Skeletal muscle tissue (tissue), 4 donors: ENCODE data around the gene GPR161. TPM values are rescaled to one million over a fixed set of nuclear protein-coding genes. Genes with fewer than 3 reads are reported as not detected.
"Not testable (repeated sequence)": the region's sequence is repeated elsewhere in the genome, so short reads cannot be mapped to it uniquely, and the experiment has no call there.

ENCODE experiments used
- H3K27ac ChIP-seq: one replicate; pipeline ENCODE4 v1.7.0; 2013; ENCODE audit warnings: mild to moderate bottlenecking, low read depth, low read length, inconsistent platforms
- H3K27me3 ChIP-seq, 3 donors: one replicate each; pipeline ENCODE4 v1.7.0; 2013; ENCODE audit warnings: low read length in 3 of 3; ENCODE audit not compliant: control insufficient read depth in 3 of 3, insufficient read depth in 3 of 3
- H3K36me3 ChIP-seq, 3 donors: one replicate each; pipeline ENCODE4 v1.7.0; 2013; ENCODE audit warnings: low read length in 3 of 3; ENCODE audit not compliant: control insufficient read depth in 3 of 3, insufficient read depth in 3 of 3
- H3K4me1 ChIP-seq, 3 donors: one replicate each; pipeline ENCODE4 v1.7.0; 2013; ENCODE audit warnings: low read length in 3 of 3, mild to moderate bottlenecking in 3 of 3; ENCODE audit not compliant: control insufficient read depth in 3 of 3, insufficient read depth in 3 of 3
- H3K4me3 ChIP-seq, 3 donors: one replicate each; pipeline ENCODE4 v1.7.0; 2013; ENCODE audit warnings: low read length in 3 of 3
- H3K9ac ChIP-seq, 3 donors: one replicate each; pipeline ENCODE4 v1.7.0; 2013; ENCODE audit warnings: low read length in 3 of 3, mild to moderate bottlenecking in 3 of 3, moderate library complexity in 2 of 3, low read depth in 1 of 3
- H3K9me3 ChIP-seq, 3 donors: one replicate each; pipeline ENCODE4 v1.7.0; 2013; ENCODE audit warnings: low read length in 3 of 3; ENCODE audit not compliant: control insufficient read depth in 3 of 3
- total RNA-seq: library from RNA; depleted of rRNA; stranded (reverse); fragments of >200 nt; gene quantifications from one replicate; pipeline ENCODE4 v1.2.3, GENCODE V29; 2014
- donor health status: Osteomylitis.

Gene GPR161
- total RNA-seq, 1 donor from 2014 or later: 8.9 TPM

GRCh38 chr1:168167806-168168205, 31.1 kb upstream of the GPR161 start:
- Histone ChIP-seq H3K4me1 (no peaks in the 10 kb centered on the region), H3K27me3 (no peaks in the 10 kb centered on the region), H3K9me3 (no peaks in the 10 kb centered on the region), H3K27ac (no peak overlapping the region), H3K36me3 (no peaks in the 10 kb centered on the region), H3K4me3 (no peak overlapping the region), H3K9ac (no peak overlapping the region)

GRCh38 chr1:168164771-168165170, 28.0 kb upstream of the GPR161 start:
- Histone ChIP-seq H3K27me3 (no peaks in the 10 kb centered on the region), H3K9me3 (no peaks in the 10 kb centered on the region), H3K27ac (no peak overlapping the region), H3K36me3 (no peaks in the 10 kb centered on the region), H3K9ac (no peak overlapping the region), H3K4me1 (no peaks in the 10 kb centered on the region), H3K4me3 (no peak overlapping the region)

- H3K4me1 ChIP-seq: no peaks in the 10 kb centered on the region
- no peak overlapping the region for H3K4me3 ChIP-seq
- H3K9ac ChIP-seq: no peak overlapping the region
- no peaks in the 10 kb centered on the region for H3K9me3 ChIP-seq
- H3K27ac ChIP-seq: no peak overlapping the region
- no peaks in the 10 kb centered on the region for H3K27me3 ChIP-seq
- H3K36me3 ChIP-seq: no peaks in the 10 kb centered on the region
Measured at GRCh38 chr1:168163670-168164069, 26.9 kb upstream of the GPR161 start.

GRCh38 chr1:168161459-168161858, 24.7 kb upstream of the GPR161 start:
- Histone ChIP-seq H3K4me1 (no peaks in the 10 kb centered on the region), H3K27ac (no peak overlapping the region), H3K36me3 (no peaks in the 10 kb centered on the region), H3K27me3 (no peaks in the 10 kb centered on the region), H3K9ac (no peak overlapping the region), H3K4me3 (no peak overlapping the region), H3K9me3 (peaks cover 0 to 5% (median 0%) of the 10 kb centered on the region in 3 donors)

- no peaks in the 10 kb centered on the region for H3K36me3 ChIP-seq
- H3K4me1 ChIP-seq: no peaks in the 10 kb centered on the region
- H3K27me3 ChIP-seq: no peaks in the 10 kb centered on the region
- no peak overlapping the region for H3K27ac ChIP-seq
- no peak overlapping the region for H3K9ac ChIP-seq
- peaks cover 0 to 5% (median 0%) of the 10 kb centered on the region in 3 donors for H3K9me3 ChIP-seq
- no peak overlapping the region for H3K4me3 ChIP-seq
Measured at GRCh38 chr1:168159979-168160378, 23.2 kb upstream of the GPR161 start.

- H3K27ac ChIP-seq: no peak overlapping the region
- H3K27me3 ChIP-seq: no peaks in the 10 kb centered on the region
- H3K36me3 ChIP-seq: no peaks in the 10 kb centered on the region
- no peak overlapping the region for H3K9ac ChIP-seq
- peaks cover 0 to 5% (median 0%) of the 10 kb centered on the region in 3 donors for H3K9me3 ChIP-seq
- no peaks in the 10 kb centered on the region for H3K4me1 ChIP-seq
- H3K4me3 ChIP-seq: no peak overlapping the region
Measured at GRCh38 chr1:168159251-168159650, 22.5 kb upstream of the GPR161 start.

GRCh38 chr1:168157638-168158037, 20.9 kb upstream of the GPR161 start:
- no peaks in the 10 kb centered on the region for H3K36me3 ChIP-seq
- no peak overlapping the region for H3K4me3 ChIP-seq
- H3K9ac ChIP-seq: no peak overlapping the region
- peaks cover 0 to 5% (median 0%) of the 10 kb centered on the region in 3 donors for H3K9me3 ChIP-seq
- H3K27ac ChIP-seq: no peak overlapping the region
- no peaks in the 10 kb centered on the region for H3K4me1 ChIP-seq
- H3K27me3 ChIP-seq: no peaks in the 10 kb centered on the region

- Histone ChIP-seq H3K27ac (no peak overlapping the region), H3K27me3 (no peaks in the 10 kb centered on the region), H3K4me1 (no peaks in the 10 kb centered on the region), H3K9me3 (peaks cover 0 to 5% (median 0%) of the 10 kb centered on the region in 3 donors), H3K4me3 (no peak overlapping the region), H3K9ac (no peak overlapping the region), H3K36me3 (no peaks in the 10 kb centered on the region)
Measured at GRCh38 chr1:168155910-168156309, 19.2 kb upstream of the GPR161 start.

- H3K27ac ChIP-seq, H3K9ac ChIP-seq, H3K4me3 ChIP-seq: not testable (repeated sequence)
Measured at GRCh38 chr1:168154707-168155106, 18.0 kb upstream of the GPR161 start.

GRCh38 chr1:168151935-168152334, 15.2 kb upstream of the GPR161 start:
- Histone ChIP-seq H3K36me3 (no peaks in the 10 kb centered on the region), H3K27me3 (no peaks in the 10 kb centered on the region), H3K9ac (no peak overlapping the region), H3K27ac (no peak overlapping the region), H3K9me3 (no peaks in the 10 kb centered on the region), H3K4me3 (no peak overlapping the region), H3K4me1 (no peaks in the 10 kb centered on the region)

More at GRCh38 chr1:168154707-168155106, 18.0 kb upstream of the GPR161 start:
- not testable (repeated sequence) for H3K27me3 ChIP-seq, H3K4me1 ChIP-seq, H3K9me3 ChIP-seq, H3K36me3 ChIP-seq

- no peaks in the 10 kb centered on the region for H3K36me3 ChIP-seq
- H3K9ac ChIP-seq: no peak overlapping the region
- H3K9me3 ChIP-seq: no peaks in the 10 kb centered on the region
- no peaks in the 10 kb centered on the region for H3K27me3 ChIP-seq
- no peaks in the 10 kb centered on the region for H3K4me1 ChIP-seq
- H3K4me3 ChIP-seq: no peak overlapping the region
- no peak overlapping the region for H3K27ac ChIP-seq
Measured at GRCh38 chr1:168150283-168150682, 13.6 kb upstream of the GPR161 start.
